ENCODE data around the gene FILIP1L. TPM values are rescaled to one million over a fixed set of nuclear protein-coding genes. Genes with fewer than 3 reads are reported as not detected.

The FILIP1L gene
- polyA plus RNA-seq, 1 of the 3 experiments (the other 2 are of a cell fraction) = 26.8 TPM

GRCh38 chr3:100001083-100001482, 113.2 kb downstream of the FILIP1L start:
- no peak for DNase-seq
- TF ChIP-seq SMC3 (IDR thresholded peaks at IDR 0.05; ENCODE audit: low read depth, low read length) (no peak), MEF2A (IDR thresholded peaks at IDR 0.05; ENCODE audit: borderline replicate concordance, low read depth) (no peak), RFX5 (IDR thresholded peaks at IDR 0.05; ENCODE audit: low read length) (no peak), EZH2phosphoT487 (IDR thresholded peaks at IDR 0.05; ENCODE audit: borderline replicate concordance, low read depth) (no peak), NFIC (IDR thresholded peaks at IDR 0.05; ENCODE audit: borderline replicate concordance) (no peak), REST (IDR thresholded peaks at IDR 0.05; ENCODE audit: low read depth, low read length) (no peak), ZBTB33 (IDR thresholded peaks at IDR 0.05; ENCODE audit: borderline replicate concordance, low read depth) (no peak), JUND (IDR thresholded peaks at IDR 0.05) (no peak), ELF1 (IDR thresholded peaks at IDR 0.05) (no peak), FOXM1 (IDR thresholded peaks at IDR 0.05; ENCODE audit: low read depth) (no peak), MXI1 (IDR thresholded peaks at IDR 0.05; ENCODE audit: low read depth, low read length) (no peak), TAF1 (IDR thresholded peaks at IDR 0.05; ENCODE audit: borderline replicate concordance, low read depth, low read length) (no peak), TCF12 (IDR thresholded peaks at IDR 0.05) (no peak), YY1 (IDR thresholded peaks at IDR 0.05; ENCODE audit: low read depth) (no peak), POLR2AphosphoS5 (IDR thresholded peaks at IDR 0.05; ENCODE audit: low read depth, low read length) (no peak)
- TF ChIP-seq, protein P1, sequence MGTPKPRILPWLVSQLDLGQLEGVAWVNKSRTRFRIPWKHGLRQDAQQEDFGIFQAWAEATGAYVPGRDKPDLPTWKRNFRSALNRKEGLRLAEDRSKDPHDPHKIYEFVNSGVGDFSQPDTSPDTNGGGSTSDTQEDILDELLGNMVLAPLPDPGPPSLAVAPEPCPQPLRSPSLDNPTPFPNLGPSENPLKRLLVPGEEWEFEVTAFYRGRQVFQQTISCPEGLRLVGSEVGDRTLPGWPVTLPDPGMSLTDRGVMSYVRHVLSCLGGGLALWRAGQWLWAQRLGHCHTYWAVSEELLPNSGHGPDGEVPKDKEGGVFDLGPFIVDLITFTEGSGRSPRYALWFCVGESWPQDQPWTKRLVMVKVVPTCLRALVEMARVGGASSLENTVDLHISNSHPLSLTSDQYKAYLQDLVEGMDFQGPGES (IDR thresholded peaks at IDR 0.05; ENCODE audit: low read depth, low read length) = no peak
- ChIA-PET POLR2A (no interaction called here), CTCF (no interaction called here)
- WGBS (ENCODE audit: low lambda C conversion rate) = 100% methylated on average over 3 of the region's 3 CpGs
- Histone ChIP-seq H3K79me2 (ENCODE audit: insufficient read depth) (no peaks in the 10 kb centered on the region), H3K9me3 (no peaks in the 10 kb centered on the region), H3K9ac (no peak overlapping the region), H3K27me3 (ENCODE audit: insufficient read depth) (no peaks in the 10 kb centered on the region), H3K27ac (ENCODE audit: low read depth in 2 of 2, low read length in 1 of 2) (no peak overlapping the region), H3K4me3 (ENCODE audit: low read depth in 2 of 2, low read length in 1 of 2) (no peak overlapping the region), H3K4me2 (no peak overlapping the region), H4K20me1 (ENCODE audit: insufficient read depth) (no peaks in the 10 kb centered on the region), H3K36me3 (replicated peaks in 1 of 2; ENCODE audit: control insufficient read depth in 1 of 2, insufficient read depth in 2 of 2, low read length in 1 of 2) (no peaks in the 10 kb centered on the region), H3K4me1 (ENCODE audit: control insufficient read depth in 1 of 2, insufficient read depth in 2 of 2, low read depth in 1 of 2, low read length in 1 of 2) (peaks cover 3 to 15% of the 10 kb centered on the region in 2 experiments), H3K9me2 (no peaks in the 10 kb centered on the region), H2AFZ (ENCODE audit: low read depth) (no peak overlapping the region), H3F3A (replicated peaks; ENCODE audit: insufficient read depth) (peaks cover 23% of the 10 kb centered on the region)

All from SK-N-SH (cell line).